GM19455 (cell line): ENCODE data around the gene AGXT.

Experiments used
- ATAC-seq: cut with Tn5 transposase; IDR thresholded peaks from one replicate; pipeline ENCODE4 v1.9.1; 2021; ENCODE audit not compliant: unreplicated experiment

Gene AGXT

DNA sequence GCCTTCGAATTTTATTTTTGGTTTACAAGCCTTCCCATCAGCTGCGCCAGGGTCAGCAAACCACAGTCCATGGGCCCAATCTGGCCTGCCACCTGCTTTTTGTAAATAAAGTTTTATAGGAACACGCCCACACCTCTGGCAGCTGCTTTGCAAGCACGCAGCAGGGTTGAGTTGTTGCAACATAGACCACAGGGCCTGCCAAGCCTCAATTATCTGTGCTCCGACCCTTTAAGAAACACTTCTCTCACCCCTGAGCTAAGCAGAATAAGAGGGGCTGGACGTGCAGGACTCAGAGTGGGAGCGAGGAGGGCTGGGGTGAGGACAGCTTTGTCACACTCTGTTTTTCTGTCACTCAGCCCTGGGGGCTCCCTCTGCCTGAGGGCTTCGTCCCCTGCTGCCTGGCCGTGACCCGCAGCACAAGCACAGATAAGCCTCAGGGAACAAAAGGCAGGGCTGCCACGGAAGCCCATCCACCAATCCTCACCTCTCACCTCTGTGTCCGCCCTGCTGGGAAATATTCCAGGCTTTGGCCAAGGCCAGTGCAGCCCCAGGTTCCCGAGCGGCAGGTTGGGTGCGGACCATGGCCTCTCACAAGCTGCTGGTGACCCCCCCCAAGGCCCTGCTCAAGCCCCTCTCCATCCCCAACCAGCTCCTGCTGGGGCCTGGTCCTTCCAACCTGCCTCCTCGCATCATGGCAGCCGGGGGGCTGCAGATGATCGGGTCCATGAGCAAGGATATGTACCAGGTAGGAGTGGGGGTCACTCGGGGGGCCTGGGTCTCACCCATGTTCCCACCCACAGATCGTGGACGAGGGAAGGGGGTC lies at the start of gene AGXT:
AGXT (plus strand) TSS at position 539 of the 823 bp plus-strand sequence; CDS start at position 581, 42 bp downstream.
- no peak for ATAC-seq

DNA sequence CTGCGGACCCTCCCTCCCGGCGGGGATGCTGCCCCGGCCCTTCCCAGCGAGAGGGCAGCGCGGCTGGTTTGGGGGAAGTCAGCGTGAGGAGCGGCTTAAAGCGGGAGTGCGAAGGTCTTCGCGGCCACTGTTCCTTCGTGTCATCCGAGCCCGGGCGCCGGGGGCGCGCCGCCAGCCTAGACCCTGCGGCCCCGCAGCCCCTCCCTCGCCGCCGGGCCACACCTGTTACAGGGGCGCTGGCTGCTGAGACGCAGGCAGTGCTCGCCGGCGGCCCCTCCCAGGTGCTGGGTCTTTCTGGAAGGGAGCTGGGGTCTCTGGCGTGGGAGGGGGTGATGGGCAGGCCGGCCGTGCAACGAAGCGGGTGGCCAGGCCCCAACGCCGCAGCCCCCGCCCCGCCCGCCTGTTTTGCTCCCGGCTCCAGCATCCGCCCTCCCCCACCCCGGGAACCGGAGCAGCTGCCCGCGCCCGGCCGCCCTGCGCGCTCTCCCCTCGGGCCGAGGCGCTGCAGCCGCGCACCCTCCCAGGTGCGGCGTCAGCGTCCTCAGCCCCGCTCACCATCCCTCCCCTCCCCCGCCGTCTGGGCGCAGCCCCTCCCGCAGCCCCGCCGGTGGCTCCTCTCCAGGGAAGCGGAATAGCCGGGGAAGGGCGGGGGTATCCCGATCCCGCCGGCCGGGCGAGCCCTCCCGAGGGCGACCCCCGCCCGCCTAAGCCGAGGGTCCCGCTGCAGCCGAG lies 49.3 kb upstream of the AGXT start:
- ATAC-seq: no peak

DNA sequence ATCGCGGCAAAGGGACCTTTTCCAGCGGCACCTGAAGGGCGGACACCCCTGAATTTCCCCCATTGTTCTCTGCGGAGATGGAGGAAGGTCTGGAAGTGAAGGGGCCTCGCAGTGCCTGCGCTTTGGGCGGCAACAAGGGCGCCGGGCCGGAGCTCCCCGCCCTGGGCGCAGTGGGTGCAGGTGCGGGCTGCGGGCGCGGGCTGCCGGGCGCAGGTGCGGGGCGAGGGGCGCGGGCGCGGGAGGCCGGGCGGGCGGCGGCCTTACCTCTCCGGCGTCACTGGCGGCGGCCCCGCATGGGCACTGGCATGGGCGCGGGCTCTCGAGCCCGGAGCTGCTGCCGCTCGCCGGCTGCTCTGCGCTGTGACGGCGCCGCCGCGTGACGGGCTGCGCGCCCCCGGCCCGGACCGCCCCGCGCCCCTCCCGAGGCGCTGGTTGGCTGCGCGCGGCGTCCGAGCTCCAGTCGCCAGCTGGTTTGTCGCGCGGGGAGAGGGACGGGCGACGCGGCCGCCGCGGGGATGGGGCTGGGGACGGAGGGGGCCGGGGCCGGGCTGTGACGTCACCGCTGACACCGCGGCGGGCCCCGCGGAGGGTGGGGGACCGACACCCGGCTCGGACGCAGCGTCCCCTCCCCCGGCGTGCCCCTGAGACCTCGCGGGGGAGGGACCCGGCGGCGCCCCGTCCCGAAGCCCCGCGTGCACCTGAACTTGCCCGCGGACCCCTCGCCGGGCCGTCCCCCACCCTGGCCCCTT lies 48.6 kb upstream of the AGXT start, which contains the start of gene KIF1A:
KIF1A (minus strand) TSS at position 362 of the 749 bp plus-strand sequence. CDS start 22,467 bp downstream, outside the sequence.
- no peak for ATAC-seq

DNA sequence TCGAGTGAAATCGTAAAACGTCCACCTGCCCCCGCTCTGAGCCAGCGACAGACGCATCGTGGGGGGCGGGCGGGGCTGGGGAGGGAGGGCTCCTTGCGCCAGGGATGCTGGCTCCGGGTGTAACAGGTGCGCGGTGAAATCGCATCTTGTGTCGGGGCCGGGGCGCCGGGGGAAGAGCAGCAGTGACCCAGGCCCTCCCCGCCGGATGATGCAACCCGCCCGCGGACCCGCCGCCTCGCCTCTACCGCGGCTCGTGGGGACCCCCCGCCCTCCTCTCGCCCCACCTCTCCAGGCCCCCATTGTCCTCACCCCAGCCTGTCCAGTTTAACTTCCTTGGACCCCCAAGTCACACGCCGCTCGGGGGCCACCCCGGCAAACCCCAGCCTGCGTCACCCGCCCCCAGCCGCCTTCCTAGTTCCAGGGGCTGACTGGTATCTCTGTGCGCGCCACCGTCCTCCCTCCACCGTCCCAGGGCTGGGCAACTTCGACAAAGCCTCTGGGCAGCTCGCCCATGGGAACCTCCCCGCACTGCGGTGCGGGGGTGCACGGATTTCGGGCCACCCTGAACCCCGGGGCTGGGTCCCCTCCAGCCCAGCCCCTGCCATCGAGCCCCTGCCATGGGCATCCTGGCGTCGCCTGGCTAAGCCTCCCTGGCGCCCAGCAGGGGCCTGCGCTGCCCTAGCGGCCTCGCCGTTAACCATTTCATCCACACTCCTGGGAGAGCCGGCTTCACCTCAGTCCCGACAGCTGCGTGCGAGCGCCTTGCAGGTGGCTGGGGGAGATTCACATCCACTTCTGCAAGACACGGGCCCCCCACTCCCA lies 47.8 kb upstream of the AGXT start:
- no peak for ATAC-seq

DNA sequence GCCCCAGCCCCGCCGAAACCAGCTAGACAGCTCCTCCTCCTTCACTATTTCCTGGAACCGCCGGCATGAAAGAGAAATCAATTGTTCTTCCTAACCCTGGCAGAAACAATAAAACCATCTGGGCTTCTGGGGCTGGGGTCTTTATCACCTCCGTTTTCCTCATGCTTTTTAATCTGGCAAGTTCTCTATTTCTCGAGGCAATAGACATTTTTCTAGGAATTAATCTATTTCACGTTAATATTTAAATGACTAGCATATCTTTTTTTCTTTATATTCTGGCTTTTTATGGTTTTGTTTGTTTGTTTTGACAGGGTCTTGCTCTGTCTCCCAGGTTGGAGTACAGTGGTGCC lies 47.2 kb upstream of the AGXT start:
- no peak for ATAC-seq

DNA sequence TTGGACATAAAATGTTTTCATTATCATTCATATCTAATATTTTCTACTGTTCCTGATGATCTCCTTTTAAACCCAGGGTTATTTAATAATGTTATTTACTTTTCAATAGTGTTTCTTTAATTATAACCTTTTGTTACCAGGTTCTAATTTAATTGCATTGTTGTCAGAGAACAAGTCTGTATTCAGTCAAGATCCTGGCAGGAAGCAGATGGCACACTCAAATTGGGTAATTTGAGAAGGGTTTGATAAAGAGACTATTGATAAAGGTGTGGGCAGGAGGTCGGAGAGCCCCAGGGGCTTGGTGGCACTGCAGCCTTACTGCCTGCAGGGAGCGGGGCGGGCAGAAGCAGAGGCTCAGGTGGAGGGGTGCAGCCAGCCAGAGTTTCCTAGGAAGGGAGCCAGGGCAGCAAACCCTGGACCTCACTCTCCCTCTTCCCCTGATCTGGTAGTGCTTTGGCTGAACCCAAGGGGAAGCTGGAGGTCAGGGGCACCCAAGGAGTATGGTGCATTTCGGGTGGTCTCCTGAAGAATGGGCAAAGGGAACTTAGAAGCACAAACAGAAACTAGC lies 46.3 kb upstream of the AGXT start:
- no peak for ATAC-seq

DNA sequence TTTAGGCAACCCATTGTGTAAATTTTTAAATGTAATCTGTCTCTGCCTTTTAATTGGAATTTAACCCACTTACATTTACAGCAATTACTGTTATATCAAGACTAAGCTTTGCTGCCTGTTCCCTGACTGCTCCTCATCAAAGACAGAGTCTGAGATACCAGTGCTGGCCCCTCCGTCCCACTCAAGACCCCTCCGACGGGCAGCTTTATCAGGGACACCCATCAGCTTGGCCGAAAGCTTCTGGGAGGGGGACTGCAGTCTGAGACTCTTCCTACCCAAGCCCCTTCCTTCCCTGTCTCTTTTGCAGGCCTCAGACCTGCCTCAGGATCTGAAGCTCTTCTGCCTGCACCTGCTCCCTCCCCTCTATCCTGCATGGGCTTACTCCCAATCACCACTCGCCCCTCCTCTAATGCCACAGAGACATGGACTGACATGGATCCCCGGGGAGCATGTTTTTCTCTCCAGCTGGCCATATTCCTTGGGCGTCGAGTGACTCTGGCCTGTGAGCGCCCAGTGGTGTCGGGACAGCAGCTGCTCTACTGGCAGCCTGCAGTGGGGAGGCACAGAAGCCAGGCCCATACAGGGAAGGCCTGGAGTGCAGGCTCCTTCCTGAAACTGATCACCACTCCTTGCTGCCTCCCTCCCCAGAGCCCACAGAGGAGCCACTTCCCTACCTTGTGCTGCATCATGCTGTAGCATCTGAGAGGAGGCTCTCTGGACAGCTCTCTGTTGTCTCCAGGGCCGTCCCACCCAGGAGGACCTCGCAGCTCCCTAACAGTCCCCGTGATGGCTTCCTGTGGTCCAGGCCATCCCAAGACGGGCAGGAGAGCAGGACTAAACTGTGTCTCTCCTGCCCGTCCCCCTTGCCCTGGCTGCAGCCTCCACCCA lies 44.9 kb upstream of the AGXT start:
- no peak for ATAC-seq

DNA sequence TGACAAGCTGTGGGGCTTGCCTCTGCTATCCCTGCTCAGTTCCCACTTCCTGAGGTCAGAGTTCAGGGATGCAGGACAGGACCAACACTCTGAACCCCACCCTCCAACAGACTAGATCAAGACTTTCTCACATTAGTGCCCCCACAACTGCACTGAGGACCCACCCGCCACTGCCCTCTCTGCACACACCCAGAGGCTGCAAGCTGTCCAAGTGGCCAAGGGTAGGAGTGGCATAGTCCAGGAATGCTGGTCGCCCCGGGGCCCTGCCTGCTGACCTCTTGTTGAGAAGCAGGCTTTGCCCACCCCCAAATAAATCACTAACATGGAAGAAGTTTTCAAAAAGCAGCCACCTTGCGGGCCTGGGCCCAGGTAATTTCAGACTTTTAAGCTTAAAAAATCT lies 43.1 kb upstream of the AGXT start:
- ATAC-seq: no peak

DNA sequence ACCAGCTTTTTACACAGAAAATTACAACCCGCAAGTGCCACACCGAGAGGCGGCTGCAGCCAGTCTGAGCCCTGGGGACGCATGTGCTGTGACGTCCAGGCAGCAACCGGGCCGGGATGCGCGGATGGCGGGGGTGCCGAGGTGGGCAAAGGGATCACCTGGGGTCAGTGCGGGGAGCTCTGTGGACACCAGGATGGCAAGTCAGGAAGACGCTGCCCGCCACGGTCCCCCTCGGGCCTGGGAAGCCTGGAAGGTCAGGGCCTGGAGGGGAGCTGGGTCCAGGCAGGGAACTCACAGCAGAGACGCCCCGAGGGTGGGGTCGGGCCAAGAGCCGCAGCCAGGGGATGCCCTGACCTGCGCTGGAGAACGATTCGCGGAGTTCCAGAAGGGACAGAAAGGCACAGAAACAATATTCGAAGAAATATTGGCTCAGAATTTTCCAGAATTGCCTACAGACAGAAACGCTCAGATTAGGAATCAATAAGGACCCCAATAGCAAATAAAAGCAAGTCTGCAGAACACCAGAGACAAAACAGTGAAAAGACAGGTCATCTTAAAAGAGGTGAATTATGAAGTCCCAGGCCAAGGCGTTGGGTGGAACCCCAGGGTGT lies 36.9 kb upstream of the AGXT start:
- no peak for ATAC-seq

DNA sequence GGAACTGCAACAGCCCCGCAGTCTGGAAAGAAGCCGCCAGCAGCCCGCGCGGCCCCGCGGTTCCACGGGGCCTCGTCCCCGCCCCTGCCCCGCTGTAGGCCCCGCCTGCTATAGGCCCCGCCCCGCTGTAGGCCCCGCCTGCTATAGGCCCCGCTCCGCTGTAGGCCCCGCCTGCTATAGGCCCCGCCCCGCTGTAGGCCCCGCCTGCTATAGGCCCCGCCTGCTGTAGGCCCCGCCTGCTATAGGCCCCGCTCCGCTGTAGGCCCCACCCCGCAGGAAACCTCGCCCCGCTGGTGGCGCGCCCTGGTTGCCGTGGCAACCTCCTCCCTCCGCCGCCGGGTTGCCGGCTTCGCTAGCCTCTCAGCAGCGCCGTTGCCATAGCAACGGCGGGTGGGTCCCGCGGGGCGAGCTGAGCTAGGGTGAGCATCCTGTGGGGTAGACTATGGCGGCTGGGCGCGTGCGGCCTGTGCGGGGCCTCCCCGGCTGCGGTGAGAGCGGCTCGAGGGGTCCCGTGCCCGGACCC lies 36.4 kb upstream of the AGXT start:
- no peak for ATAC-seq

DNA sequence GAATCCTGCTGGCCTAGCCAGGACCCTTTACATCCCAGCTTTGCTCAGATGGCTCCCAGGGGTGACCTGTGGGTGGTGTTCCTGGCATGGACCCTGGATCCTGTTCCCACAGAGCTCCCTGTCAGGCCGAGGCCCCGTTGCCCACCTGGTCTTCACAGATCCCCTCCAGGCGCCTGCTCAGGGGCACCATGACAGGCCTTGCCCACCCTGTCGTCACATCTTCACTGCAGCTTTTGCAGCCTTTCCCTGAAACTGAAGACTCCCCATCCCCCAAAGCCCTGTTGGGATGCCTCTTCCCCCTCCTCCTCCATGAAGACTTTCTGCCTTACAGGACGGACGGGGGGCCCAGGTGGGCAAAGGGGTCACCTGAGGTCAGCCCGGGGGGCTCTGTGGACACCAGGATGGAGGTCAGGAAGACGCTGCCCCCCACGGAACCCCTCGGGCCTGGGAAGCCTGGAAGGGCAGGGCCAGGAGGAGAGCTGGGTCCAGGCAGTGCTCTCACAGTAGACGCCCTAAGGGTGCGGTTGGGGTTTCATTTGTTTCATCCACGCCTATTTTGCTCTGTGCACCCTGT lies 35.6 kb upstream of the AGXT start:
- ATAC-seq: no peak

DNA sequence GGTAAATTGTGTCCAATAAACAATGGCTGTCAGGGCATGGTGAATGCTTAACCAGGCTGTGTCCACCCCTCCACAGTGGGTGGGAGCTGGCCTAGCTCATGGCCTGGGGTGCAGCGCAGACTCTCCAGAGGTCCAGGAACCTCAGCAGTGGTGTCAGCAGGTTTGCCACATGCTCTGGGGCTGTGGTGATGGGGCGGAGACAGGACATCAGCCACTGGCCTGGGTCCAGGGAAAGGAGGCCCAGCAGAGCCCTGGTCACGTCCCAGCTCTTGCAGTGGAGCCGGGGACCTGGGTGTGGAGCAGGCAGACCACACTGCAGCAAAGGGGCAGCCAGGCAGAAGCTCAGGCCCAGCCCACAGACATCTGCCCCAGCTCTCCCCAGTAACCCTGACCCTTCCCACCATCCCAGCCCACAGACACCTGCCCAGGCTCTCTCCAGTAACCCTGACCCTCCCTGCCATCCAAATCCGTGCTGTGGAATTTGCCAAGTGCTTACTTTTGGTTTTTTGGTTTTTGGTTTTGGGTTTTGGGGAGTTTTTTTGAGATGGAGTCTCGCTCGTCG lies 34.8 kb upstream of the AGXT start:
- no peak for ATAC-seq

DNA sequence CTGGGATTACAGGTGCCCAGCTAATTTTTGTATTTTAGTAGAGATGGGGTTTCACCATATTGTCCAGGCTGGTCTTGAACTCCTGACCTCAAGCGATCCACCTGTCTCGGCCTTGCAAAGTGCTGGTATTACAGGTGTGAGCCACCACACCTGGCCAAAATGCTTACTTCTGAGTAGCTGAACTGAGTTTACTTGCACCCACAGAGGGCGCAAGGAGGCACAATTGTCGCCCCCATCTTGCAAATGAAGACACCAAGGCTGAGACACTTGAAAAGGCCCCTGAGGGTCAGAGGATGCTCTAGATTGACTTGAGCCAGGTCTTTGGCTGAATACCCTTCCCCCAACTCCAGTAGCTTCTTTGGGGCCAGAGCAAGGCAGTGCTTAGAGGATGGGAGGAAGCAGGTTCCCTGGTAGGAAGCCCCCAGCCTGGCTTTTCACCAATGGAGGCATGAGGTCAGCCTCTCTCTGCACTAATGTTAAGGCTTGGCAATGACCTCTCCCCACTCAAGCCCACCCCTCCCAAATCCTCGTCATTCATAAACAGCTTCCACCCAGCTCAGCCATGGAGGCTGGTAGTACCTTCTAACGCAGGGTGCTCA lies 34.1 kb upstream of the AGXT start:
- no peak for ATAC-seq

DNA sequence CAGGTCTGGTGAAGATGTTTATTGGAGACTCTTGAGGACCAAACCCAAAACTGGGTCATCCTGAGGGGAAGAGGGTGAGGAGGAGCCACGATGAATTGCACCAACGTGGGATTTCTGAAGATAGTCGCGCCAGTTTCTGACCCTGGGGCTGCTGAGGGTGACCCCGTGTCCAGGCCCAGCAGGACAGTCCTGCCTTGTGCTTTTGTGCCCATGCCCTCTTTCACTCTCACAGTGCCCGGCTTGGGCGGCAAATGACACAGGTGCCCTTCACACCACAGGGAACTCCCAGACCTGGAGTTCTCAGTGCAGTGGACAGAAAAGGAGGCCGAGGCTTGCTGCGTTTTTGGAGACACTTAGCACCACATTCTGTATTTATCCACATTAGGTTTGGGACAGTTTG lies 33.1 kb upstream of the AGXT start:
- ATAC-seq: no peak

DNA sequence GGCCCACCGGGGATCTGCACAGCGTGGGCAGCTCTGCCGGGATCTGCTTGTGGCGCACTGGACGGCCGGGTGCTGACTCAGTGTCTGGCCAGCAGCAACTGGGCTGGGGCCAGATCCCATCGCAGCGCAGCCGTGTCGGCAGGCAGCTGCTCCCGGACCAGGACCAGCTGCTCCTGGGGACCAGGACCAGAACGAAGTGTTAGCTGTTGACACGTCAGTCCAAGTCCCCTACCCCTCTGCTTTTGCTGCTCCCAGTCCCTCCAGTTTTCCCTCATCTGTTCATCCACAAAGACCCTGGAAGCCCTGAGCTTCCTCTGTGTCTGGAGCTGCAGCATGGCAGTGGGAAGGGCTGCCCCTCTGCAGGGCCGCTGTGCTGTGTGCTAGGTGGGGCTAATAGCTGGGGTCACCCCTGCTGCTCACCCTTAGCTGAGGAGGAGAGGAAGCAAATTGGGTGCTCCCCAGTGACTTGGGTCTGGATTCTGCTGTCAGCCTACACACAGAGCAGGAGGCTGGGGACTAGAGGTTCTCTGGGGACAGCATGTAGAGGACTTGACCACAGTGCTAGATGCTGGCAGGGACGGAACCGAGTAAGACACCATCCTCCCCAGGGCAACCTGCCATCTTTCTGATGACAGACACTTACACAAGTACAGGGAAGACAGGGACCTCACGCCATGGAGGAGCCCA lies 31.7 kb upstream of the AGXT start:
- ATAC-seq: no peak

DNA sequence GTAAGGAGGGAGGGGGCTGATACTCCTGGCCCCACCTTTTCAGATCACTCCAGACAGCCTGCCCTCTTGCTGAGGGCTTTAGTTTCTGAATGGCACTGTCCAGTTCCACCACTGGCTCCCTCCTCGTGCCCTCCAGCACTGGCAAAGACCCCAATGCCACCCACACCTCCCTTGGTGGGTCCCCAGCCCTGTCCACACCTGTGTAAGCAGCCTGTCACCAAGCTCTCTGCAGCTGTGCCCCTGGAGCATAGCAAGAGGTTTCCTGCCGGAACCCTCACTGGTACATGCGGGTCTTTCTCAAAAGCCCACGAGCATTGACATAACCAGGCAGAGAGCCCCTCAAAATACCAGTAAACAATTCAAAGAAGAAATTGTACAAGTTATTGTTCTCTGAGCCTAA lies 31.0 kb upstream of the AGXT start:
- ATAC-seq: no peak
